ENCODE measurements around the gene LIN28B. TPM values are rescaled to one million over a fixed set of nuclear protein-coding genes. Genes with fewer than 3 reads are reported as not detected.

Gene LIN28B
- total RNA-seq, 1 donor from 2014 or later = not detected

DNA sequence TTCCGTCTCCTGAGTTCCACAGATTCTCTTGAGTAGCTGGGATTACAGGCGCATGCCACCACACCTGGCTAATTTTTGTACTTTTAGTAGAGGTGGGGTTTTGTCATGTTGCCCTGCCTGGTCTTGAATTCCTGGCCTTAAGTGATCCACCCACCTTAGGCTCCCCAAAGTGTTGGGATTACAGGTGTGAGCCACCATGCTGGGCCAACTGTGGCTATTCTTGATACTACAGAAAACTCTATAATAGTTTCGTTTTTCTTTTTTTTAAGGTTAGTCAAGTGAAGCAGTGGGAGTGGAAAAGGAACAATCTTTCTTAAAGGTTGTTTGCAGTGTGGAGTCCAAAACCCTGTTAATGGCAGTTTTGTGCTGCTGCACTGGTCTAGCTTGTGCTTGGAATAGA, 138.2 kb downstream of the LIN28B start:
- DNase-seq (ENCODE audit: low spot score in 2 of 2) = no peak
- intact Hi-C loops (cut with DNase I) = no loop called here
- TF ChIP-seq, protein P1, sequence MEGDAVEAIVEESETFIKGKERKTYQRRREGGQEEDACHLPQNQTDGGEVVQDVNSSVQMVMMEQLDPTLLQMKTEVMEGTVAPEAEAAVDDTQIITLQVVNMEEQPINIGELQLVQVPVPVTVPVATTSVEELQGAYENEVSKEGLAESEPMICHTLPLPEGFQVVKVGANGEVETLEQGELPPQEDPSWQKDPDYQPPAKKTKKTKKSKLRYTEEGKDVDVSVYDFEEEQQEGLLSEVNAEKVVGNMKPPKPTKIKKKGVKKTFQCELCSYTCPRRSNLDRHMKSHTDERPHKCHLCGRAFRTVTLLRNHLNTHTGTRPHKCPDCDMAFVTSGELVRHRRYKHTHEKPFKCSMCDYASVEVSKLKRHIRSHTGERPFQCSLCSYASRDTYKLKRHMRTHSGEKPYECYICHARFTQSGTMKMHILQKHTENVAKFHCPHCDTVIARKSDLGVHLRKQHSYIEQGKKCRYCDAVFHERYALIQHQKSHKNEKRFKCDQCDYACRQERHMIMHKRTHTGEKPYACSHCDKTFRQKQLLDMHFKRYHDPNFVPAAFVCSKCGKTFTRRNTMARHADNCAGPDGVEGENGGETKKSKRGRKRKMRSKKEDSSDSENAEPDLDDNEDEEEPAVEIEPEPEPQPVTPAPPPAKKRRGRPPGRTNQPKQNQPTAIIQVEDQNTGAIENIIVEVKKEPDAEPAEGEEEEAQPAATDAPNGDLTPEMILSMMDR (IDR thresholded peaks at IDR 0.05) = no peak

DNA sequence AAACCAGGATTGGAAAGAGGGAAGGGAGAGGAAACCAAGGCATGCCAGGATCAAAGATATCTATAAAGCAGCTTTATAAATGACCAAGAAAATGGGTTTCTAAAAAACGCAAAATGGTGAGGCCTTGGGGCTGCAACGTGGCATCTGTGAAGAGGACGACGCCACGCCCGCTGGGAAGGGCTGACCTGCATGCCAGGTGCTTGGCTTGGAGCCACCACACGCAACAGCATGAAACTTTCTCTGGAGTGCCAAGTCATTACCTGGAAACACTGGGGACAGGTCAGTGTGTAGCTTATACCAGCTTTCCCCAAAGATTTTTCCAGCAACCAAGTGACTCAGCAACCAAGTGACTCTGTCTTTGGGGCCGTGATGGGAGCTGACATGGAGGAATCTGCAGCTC, 140.4 kb downstream of the LIN28B start:
- Histone ChIP-seq H3K36me3 (peaks cover 0 to 18% of the 10 kb centered on the region in 2 donors), H3K4me1 (no peaks in the 10 kb centered on the region), H3K4me3 (no peak overlapping the region), H3K27ac (no peak overlapping the region), H3K9me3 (no peaks in the 10 kb centered on the region), H3K27me3 (no peaks in the 10 kb centered on the region)
- intact Hi-C loops (cut with DNase I) = no loop called here
- no peak for DNase-seq (ENCODE audit: low spot score in 2 of 2)
- TF ChIP-seq, protein P1 (IDR thresholded peaks at IDR 0.05) = no peak

More for the DNA sequence above, 138.2 kb downstream of the LIN28B start:
- H3K27ac ChIP-seq = no peak overlapping the region
- H3K4me1 ChIP-seq = peaks cover 0 to 4% of the 10 kb centered on the region in 2 donors
- H3K36me3 ChIP-seq = peaks cover 0 to 18% of the 10 kb centered on the region in 2 donors
- no peaks in the 10 kb centered on the region for H3K9me3 ChIP-seq
- H3K27me3 ChIP-seq = no peaks in the 10 kb centered on the region
- no peak overlapping the region for H3K4me3 ChIP-seq

DNA sequence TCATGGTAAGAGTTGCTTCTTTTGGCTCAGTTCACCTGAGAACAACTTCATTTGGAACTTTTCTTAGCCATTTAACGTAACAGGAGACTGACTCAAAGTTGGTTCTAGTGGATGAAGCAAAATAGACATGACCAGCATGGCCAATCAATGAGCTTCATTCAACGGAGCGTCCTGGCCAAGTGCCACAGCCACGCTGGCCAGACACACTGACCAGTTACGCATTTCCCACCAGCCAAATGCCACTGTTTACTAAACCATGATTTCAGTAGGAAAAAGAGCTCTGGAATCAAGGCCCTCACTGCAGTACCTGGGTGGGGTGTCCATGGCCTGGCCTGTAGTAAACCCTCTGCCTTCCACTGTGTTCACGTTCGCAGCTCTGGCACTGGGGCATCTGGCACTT, 142.5 kb downstream of the LIN28B start:
- Histone ChIP-seq H3K27me3 (no peaks in the 10 kb centered on the region), H3K4me3 (no peak overlapping the region), H3K36me3 (peaks cover 0 to 18% of the 10 kb centered on the region in 2 donors), H3K27ac (no peak overlapping the region), H3K4me1 (no peaks in the 10 kb centered on the region), H3K9me3 (no peaks in the 10 kb centered on the region)
- TF ChIP-seq, protein P1 (IDR thresholded peaks at IDR 0.05) = no peak
- intact Hi-C loops (cut with DNase I) = no loop called here
- no peak for DNase-seq (ENCODE audit: low spot score in 2 of 2)

DNA sequence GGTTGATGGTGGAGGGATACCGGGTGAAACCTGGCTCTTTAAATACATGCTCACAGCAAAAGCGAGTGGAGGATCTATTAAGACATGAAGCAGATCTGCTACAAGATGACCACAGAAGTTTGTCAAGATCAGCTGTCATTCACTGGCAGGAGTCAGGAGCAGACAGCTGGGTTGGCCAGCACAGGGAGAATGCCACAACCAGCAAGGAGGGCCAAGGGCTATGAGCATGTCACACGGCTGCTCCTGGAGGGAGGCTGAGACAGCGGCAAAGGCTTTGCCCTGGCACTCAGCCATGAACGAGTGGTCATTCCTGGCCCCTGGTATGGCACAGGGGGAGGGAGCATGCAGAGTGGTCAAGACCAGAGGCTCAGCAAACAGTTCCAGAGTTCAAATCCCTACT, 145.3 kb downstream of the LIN28B start:
- H3K4me3 ChIP-seq = no peak overlapping the region
- TF ChIP-seq, protein P1 (IDR thresholded peaks at IDR 0.05) = no peak
- no peak for DNase-seq (ENCODE audit: low spot score in 2 of 2)
- H3K9me3 ChIP-seq = no peaks in the 10 kb centered on the region
- intact Hi-C loops (cut with DNase I) = no loop called here
- H3K36me3 ChIP-seq = peaks cover 3 to 24% of the 10 kb centered on the region in 2 donors
- no peaks in the 10 kb centered on the region for H3K4me1 ChIP-seq
- H3K27me3 ChIP-seq = no peaks in the 10 kb centered on the region
- no peak overlapping the region for H3K27ac ChIP-seq

DNA sequence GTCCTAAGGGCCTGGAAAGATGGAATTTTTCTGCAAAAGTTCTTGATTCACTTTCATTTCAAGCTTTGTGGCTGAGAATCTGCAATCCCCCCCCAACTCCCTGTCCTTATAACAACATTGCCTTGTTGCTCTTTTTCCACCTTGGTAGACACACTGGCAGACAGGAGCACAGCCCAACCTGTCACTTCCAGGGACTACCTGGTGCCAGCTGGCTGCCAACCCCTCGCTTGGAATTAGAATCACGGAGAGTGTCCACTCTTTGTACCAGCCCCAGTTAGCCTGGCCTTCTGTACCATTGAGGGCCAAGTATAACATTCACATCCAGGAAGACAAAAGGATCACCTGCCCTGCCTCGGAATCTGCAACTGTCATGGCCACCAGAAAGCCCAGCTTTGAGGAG, 148.2 kb downstream of the LIN28B start:
- no peaks in the 10 kb centered on the region for H3K27me3 ChIP-seq
- H3K27ac ChIP-seq = no peak overlapping the region
- no peaks in the 10 kb centered on the region for H3K9me3 ChIP-seq
- no peak overlapping the region for H3K4me3 ChIP-seq
- intact Hi-C loops (cut with DNase I) = no loop called here
- TF ChIP-seq, protein P1 (IDR thresholded peaks at IDR 0.05) = no peak
- DNase-seq (ENCODE audit: low spot score in 2 of 2) = no peak
- no peaks in the 10 kb centered on the region for H3K4me1 ChIP-seq
- H3K36me3 ChIP-seq = peaks cover 6% of the 10 kb centered on the region in 2 donors

DNA sequence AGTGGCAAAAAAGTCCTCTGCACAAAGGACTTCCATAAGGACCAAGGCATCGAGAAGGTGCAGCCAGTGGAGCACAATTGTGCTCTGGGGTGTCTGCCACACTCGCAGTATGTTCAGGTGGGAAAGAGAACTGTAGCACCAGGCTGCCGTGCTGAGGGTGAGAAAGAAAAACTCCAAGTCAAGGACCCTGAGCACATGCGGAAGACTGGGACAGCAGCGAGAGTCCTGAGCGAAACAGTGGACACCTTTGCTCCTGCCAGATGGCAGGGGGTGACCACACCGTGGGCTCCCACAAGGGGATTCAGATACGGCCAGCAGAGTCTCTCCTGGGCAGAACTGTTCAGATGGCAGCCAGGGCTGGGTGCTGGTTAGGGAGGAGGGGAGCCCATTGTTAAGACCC, 149.4 kb downstream of the LIN28B start:
- Histone ChIP-seq H3K4me1 (no peaks in the 10 kb centered on the region), H3K4me3 (no peak overlapping the region), H3K36me3 (peaks cover 6 to 7% of the 10 kb centered on the region in 2 donors), H3K9me3 (no peaks in the 10 kb centered on the region), H3K27ac (no peak overlapping the region), H3K27me3 (no peaks in the 10 kb centered on the region)
- no peak for DNase-seq (ENCODE audit: low spot score in 2 of 2)
- TF ChIP-seq, protein P1 (IDR thresholded peaks at IDR 0.05) = no peak
- intact Hi-C loops (cut with DNase I) = no loop called here
